GM18907 (cell line): ENCODE data around the gene MOK.
A peak's percentile ranks its signal among the peaks of the same experiment; 100 is the strongest.
"Not testable (repeated sequence)": the region's sequence is repeated elsewhere in the genome, so short reads cannot be mapped to it uniquely, and the experiment has no call there.

ENCODE experiments used
- ATAC-seq: cut with Tn5 transposase; IDR thresholded peaks from one replicate; pipeline ENCODE4 v1.9.1; 2021; ENCODE audit warnings: mild to moderate bottlenecking, moderate library complexity; ENCODE audit not compliant: unreplicated experiment

The MOK gene

GRCh38 chr14:102321456-102322422 lies 16.8 kb upstream of the MOK start:
- ATAC-seq, result no peak

- ATAC-seq, result no peak
Observed at GRCh38 chr14:102320671-102321455, 15.9 kb upstream of the MOK start.

- peak; percentile 22 for ATAC-seq
Observed at GRCh38 chr14:102320033-102320660, 15.2 kb upstream of the MOK start.

GRCh38 chr14:102319351-102320032 lies 14.5 kb upstream of the MOK start, which contains the start of gene ZNF839:
Gene ZNF839 (plus strand): TSS chr14:102319746. CDS start chr14:102319766, 20 bp downstream.
- peak; percentile 62 for ATAC-seq

GRCh38 chr14:102318781-102319276 lies 13.9 kb upstream of the MOK start:
- ATAC-seq, result no peak

GRCh38 chr14:102317564-102318248 lies 12.7 kb upstream of the MOK start:
- ATAC-seq, result no peak

GRCh38 chr14:102316743-102317563 lies 12.0 kb upstream of the MOK start:
- peak; percentile 66 for ATAC-seq

- ATAC-seq, result no peak
Observed at GRCh38 chr14:102316338-102316742, 11.4 kb upstream of the MOK start.

GRCh38 chr14:102315121-102315520 lies 10.2 kb upstream of the MOK start:
- no peak for ATAC-seq

- ATAC-seq, result peak; percentile 57
Observed at GRCh38 chr14:102314242-102315011, 9.5 kb upstream of the MOK start.

- no peak for ATAC-seq
Observed at GRCh38 chr14:102303664-102304063, 1.3 kb downstream of the MOK start.

GRCh38 chr14:102298303-102299070 lies 6.5 kb downstream of the MOK start:
- not testable (repeated sequence) for ATAC-seq

- ATAC-seq, result no peak
Observed at GRCh38 chr14:102297436-102298170, 7.4 kb downstream of the MOK start.

GRCh38 chr14:102295270-102295669 lies 9.7 kb downstream of the MOK start:
- ATAC-seq, result no peak

GRCh38 chr14:102293781-102294180 lies 11.2 kb downstream of the MOK start:
- ATAC-seq, result no peak

- no peak for ATAC-seq
Observed at GRCh38 chr14:102292441-102292840, 12.5 kb downstream of the MOK start.

- no peak for ATAC-seq
Observed at GRCh38 chr14:102288139-102288538, 16.8 kb downstream of the MOK start.
